Measurements from ENCODE around the gene GSTO2.

The GSTO2 gene

GRCh38 chr10:104340641-104341040 is 71.7 kb downstream of the GSTO2 start:
- no peak for DNase-seq (ENCODE audit: low read depth)

GRCh38 chr10:104342941-104343411 is 74.0 kb downstream of the GSTO2 start:
- no peak for DNase-seq (ENCODE audit: low read depth)

GRCh38 chr10:104344219-104344618 is 75.2 kb downstream of the GSTO2 start:
- DNase-seq (ENCODE audit: low read depth) = no peak

GRCh38 chr10:104345515-104345914 is 76.5 kb downstream of the GSTO2 start:
- DNase-seq (ENCODE audit: low read depth) = no peak

- no peak for DNase-seq (ENCODE audit: low read depth)
These were observed 77.0 kb downstream of the GSTO2 start for GRCh38 chr10:104345941-104346340.

GRCh38 chr10:104347295-104348045 is 78.5 kb downstream of the GSTO2 start:
- no peak for DNase-seq (ENCODE audit: low read depth)

- no peak for DNase-seq (ENCODE audit: low read depth)
These were observed 79.6 kb downstream of the GSTO2 start for GRCh38 chr10:104348601-104349000.

- DNase-seq (ENCODE audit: low read depth) = no peak
These were observed 80.7 kb downstream of the GSTO2 start for GRCh38 chr10:104349623-104350126.

- no peak for DNase-seq (ENCODE audit: low read depth)
These were observed 81.2 kb downstream of the GSTO2 start for GRCh38 chr10:104350127-104350635.

- DNase-seq (ENCODE audit: low read depth) = no peak
These were observed 82.2 kb downstream of the GSTO2 start for GRCh38 chr10:104351061-104351702.

GRCh38 chr10:104351919-104352318 is 82.9 kb downstream of the GSTO2 start:
- no peak for DNase-seq (ENCODE audit: low read depth)

- peak; percentile 89 for DNase-seq (ENCODE audit: low read depth)
These were observed 84.5 kb downstream of the GSTO2 start, which contains the start of gene CFAP58 for GRCh38 chr10:104353325-104354048. Gene CFAP58, plus strand, starts transcription at chr10:104353833. Its CDS starts 65 bp downstream, at chr10:104353898.
